NCI-H2107 treated with DMSO at 0.1 percent for 48 hours (cell line): ENCODE measurements around the gene SUSD4.
"Not testable (repeated sequence)": the region's sequence is repeated elsewhere in the genome, so short reads cannot be mapped to it uniquely, and the experiment has no call there.

Experiments used
- DNase-seq: peaks from one replicate; lab custom pipeline; 2025; ENCODE audit not compliant: unreplicated experiment; lab: John Stamatoyannopoulos, UW

Gene SUSD4

GRCh38 chr1:223256034-223256433 is 107.9 kb downstream of the SUSD4 start:
- DNase-seq: no peak

DNA sequence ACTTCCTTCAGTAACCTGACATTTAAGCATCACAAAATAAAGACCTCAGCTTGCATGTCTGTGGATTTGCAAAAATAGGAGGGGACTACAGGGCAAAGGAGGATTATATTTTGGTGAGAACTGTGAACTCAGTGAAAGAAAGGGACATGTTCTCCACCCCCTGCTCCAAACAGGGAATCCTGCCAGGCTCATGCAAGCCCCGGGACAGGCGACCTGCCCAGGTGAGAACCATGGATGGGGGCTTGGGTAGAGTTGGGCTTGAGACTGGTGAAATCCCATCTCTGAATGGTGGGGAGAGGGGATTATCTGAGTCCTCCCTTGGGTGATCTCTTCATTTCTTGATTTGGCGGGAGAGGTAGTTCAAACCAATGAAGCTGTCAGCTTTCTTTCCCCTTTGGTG is 110.1 kb downstream of the SUSD4 start:
- DNase-seq: no peak

DNA sequence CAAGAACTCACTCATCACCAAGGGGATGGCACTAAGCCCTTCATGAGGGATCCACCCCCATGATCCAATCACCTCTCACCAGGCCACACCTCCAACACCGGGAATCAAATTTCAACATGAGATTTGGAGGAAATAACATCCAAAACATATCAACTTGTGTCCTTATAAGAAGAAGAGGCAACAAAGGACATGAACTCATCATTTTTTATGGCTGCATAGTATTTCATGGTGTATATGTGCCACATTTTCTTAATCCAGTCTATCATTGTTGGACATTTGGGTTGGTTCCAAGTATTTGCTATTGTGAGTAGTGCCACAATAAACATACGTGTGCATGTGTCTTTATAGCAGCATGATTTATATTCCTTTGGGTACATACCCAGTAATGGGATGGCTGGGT is 112.6 kb downstream of the SUSD4 start:
- not testable (repeated sequence) for DNase-seq

DNA sequence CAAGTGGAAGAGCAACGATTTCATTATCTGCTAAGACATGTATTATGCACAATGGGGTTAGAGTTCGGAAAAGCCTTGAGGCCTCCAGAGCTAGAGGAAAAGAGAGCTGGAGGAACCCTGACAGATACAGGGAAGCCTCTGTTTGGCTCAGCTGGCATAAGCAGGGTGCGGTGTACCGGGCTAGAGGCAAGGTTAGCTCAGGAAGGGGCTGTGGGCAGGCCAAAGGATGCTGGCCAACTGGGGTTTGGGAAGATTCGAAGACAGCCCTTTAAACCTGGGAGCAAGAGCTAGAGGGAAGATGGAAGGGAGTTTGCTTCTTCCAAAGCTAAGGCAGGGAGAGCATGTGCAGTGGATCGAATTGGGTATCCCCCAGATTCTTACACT is 113.4 kb downstream of the SUSD4 start:
- no peak for DNase-seq

DNA sequence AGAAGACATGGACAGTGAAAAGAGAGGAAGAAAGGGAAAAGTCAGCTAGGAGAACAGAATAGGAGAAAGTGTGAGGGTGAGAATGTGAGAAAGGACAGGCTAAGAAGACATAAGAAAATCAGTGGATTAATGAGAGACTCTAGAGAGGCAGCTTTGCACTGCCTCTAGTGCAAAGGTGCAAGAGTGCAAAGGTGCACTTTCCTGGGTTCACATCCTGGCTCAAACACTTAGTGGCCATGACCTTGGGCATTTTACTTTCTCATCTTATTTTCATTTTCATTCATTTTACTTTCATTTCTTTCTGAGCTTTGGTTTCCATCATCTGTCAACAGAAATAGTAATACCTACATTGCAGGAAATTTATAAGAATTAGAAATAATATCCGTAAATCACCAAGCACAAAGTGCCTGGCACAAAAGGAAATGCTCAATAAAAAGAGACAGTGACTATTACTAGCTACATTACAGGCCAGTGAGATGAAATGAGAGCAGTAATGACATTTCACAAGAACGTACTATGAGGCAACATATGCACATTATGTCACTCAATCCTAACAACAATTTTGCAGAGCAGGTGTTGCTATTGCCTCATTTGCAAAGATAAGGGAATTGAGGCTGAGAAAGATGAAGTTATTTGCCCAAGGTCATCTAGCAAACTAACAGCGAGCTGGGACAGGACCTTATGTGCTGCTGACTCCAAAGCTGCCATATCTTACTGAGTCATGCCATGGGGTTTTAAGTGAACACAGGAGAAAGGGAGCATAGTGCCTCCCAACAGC is 113.9 kb downstream of the SUSD4 start:
- no peak for DNase-seq

DNA sequence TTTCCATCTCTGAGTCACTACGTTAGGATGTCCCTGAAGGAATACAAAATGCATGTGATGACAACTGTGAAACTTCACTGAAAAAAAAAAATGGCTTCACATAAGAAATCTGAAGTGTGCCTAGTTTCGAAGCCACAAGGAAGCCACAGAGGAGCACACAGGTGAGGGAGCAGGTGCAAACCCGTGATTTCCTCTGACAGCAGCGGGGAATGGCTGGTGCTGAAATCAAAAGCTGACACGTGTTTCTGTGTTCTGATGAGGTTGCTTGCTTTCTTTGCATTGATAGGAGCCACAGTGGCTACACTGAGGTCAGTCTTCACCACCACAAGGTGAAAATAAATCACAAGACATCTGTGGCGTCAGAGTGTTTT is 115.2 kb downstream of the SUSD4 start:
- DNase-seq: peak; percentile 93

- DNase-seq: peak; percentile 93
Observed at GRCh38 chr1:223248001-223248769, 115.8 kb downstream of the SUSD4 start.

- no peak for DNase-seq
Observed at GRCh38 chr1:223246476-223247112, 117.4 kb downstream of the SUSD4 start.

DNA sequence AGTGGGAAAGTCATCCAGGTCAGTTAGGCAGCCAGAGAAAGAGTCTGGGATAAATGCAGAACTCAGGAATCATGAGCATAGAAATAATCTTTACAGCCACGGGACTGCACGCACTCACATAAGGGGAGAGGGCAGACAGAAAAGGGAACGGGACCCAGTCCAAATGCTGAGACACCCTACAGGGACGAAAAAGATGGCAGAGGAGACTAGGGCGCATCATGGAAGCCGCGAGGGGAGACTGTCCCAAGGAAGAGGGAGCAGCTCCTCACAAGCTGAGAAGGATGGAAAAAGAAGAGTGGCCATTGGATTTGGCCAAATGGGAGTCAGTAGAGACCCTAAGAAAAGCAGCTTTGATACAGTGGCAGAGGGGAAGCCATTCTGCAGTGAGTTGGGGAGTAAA is 118.0 kb downstream of the SUSD4 start:
- no peak for DNase-seq

DNA sequence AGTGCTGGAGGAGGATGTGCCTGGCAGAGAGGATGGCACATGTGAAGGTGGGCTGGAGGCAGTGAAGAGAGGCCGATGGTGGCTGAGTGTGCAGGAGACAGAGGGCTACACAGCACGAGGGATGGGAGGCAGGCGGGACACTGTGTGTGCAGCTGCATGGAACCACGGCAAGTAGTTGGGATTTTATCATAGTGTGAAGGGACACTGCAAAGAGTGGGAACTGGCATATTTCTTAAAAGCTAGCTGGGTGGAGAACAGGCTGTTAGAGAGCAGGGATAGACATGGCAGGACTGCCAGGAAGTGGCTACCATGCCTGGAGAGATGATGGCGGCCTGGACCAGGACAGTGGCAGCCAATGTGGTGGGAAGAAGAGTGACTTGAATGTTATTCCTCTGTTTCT is 118.6 kb downstream of the SUSD4 start:
- no peak for DNase-seq

DNA sequence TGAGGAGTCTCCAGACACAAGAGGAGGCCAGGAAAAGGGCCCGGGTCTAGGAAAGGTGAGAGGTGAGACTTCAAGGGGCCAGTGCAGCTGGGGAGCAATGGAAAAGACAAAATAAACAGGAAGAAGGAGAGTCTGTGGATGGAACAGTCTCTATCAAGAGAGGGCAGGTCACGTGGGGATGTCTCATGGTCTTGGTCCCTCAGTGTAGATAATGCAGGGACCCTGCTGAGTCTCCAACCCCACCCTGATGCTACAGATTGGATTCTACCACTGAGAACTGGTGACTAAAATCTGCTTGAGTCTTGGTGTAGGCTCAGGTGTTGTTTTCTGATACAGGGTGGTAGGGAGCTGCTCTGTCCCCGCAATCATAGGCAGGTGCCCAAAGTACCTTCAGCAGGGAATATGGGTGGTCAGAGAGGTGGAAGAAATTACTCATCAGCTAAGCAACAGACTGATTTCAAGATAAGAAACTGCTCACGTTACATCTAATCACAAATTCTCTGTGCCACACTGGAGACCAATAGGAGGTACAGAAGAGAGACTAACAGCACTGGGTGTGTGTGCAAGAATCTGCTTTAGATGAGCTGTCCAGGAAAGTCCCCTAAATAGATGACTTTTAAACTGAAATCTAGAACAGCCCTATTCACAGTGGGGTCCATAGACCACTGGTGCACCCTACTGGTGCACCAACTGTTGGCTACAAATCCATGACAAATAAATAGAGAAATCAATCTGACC is 119.4 kb downstream of the SUSD4 start:
- no peak for DNase-seq

DNA sequence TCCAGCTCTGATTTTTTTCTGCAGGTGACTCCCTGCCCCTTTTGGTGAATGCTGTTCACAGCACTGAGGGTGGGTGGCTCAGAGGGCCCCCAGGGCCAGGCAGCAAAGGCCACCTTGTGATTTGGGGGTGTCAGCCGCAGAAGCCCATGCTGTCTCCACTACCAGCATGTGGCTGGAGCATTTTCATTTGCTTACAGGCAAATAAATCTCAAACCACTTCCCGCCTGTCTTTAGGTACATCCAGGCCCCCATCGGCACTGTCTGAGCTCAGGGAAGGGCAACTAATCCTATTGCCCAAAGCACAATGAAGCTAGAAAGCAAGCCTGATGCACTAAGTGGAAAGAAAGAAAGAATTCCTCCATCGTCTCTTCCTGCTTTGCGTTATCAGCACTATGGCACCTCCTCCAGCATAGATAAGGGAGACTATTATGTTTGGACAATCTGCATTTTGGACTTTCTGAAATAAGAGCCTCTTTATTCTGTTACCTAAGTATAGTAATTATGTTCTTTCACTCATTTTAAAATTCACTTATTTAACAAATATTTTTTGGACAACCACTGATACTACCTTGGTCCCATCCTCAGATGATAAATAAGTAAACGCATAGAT is 120.4 kb downstream of the SUSD4 start:
- no peak for DNase-seq

DNA sequence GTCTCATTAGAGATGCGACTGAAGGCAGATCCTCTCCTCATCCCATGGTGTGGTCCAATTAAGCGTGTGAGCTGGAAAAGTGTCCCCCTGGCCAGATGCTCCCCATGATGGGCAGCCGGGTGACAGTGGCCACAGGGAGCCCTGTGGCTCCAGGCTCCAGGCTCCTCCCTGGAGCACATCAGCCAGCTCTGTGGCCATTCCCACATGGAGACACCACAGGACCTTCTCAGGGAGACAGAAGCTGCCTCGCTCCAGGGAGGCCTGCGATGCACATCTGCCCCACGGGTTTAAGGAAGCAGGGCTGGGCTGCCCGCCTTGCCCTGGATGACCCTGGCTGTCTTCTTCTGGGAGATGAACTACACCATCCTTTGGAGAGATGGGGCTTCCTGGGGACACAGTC is 121.0 kb downstream of the SUSD4 start:
- no peak for DNase-seq

GRCh38 chr1:223242382-223242955 is 121.5 kb downstream of the SUSD4 start:
- DNase-seq: no peak

GRCh38 chr1:223240122-223240521 is 123.9 kb downstream of the SUSD4 start:
- no peak for DNase-seq

DNA sequence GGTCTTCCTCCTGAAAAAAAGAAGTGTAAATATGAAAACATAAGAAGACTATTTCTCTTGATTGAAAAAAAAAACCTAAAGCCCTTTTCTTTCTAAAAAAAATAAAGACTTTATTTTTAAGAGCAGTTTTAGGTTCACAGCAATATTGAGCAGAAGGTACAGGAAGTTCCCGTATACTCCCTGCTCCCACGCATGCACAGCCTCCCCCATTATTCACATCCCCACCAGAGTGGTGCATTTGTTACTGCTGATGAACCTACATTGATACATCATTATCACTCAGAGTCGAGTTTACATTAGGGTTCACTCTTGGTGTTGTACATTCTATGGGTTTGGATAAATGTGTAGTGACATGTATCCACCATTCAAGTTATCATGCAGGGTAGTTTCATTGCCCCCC is 128.9 kb downstream of the SUSD4 start:
- DNase-seq: no peak

- DNase-seq: no peak
Observed at GRCh38 chr1:223234534-223234933, 129.4 kb downstream of the SUSD4 start.

- DNase-seq: no peak
Observed at GRCh38 chr1:223234170-223234514, 129.8 kb downstream of the SUSD4 start.

DNA sequence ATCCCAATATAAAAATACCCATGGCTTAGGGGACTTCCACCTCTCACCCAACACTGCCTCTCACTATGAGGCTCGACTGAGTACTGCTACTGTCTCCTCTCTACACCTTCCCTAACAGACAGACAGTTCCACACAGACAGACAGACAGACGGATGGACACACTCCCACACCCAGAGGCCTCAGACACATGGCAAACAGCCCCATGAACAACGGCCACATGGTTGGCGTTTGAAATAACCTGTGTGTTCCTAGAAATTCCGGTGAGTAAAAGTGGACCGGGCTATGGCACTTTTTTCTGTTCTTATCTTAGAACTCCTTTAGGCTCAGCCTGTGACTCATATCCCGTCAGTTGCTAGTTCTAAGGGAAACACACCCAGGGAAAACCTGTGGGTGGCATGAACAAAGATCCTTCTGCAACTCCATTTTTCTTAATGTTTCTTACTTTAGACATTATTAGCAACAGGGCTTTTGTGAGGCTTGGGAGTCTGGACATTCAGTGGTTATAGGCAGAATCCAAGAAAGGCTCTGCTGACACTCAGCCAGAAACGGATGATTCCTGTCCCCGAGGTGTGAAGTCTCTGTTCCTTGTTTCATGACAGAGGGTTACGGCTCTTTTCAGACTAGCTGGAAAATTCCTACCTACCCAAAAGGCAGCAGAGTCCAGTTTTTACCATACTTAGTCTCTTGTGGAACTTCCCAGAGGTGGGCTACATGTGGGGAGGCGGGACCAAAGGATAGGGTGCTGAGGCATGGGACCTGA is 130.4 kb downstream of the SUSD4 start:
- no peak for DNase-seq

DNA sequence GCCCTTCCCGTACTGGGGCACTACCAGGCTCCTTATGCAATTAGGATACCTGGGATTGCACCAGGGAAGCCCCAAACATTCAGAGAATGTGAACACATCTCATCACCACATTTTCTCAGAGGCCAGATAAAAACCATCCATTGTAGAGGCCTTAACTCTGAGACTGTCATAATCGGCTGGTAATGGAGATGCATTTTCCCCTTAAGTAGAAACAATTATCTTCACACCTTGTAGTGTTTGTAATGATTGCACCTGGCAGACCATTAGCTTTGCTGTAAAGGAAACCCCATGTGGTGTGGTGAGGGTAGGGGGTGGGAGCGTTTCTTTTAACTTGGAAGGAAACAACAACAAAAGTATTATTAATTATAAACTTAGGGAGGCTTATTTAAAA is 131.0 kb downstream of the SUSD4 start:
- DNase-seq: peak; percentile 39
